GM12891 (cell line): Measurements from ENCODE around the gene SLC6A19.

ENCODE experiments used
- PAX5 ChIP-seq: IDR thresholded peaks from 2 replicates; pipeline ENCODE4 v1.6.1; 2011; ENCODE audit warnings: low read length, moderate library complexity, mild to moderate bottlenecking; ENCODE audit not compliant: insufficient read depth, severe bottlenecking
- POLR2A ChIP-seq: IDR thresholded peaks from 2 replicates; pipeline ENCODE4 v1.6.1; 2011; ENCODE audit warnings: low read depth, low read length, control low read depth
- POLR2AphosphoS5 ChIP-seq: IDR thresholded peaks from 2 replicates; pipeline ENCODE4 v1.6.1; 2011; ENCODE audit warnings: low read depth, low read length, control low read depth
- SPI1 ChIP-seq: IDR thresholded peaks from 2 replicates; pipeline ENCODE4 v1.6.1; 2011; ENCODE audit warnings: low read depth, low read length, control low read depth
- TAF1 ChIP-seq: IDR thresholded peaks from 2 replicates; pipeline ENCODE4 v1.6.1; 2011; ENCODE audit warnings: low read depth, low read length, control low read depth

DNA sequence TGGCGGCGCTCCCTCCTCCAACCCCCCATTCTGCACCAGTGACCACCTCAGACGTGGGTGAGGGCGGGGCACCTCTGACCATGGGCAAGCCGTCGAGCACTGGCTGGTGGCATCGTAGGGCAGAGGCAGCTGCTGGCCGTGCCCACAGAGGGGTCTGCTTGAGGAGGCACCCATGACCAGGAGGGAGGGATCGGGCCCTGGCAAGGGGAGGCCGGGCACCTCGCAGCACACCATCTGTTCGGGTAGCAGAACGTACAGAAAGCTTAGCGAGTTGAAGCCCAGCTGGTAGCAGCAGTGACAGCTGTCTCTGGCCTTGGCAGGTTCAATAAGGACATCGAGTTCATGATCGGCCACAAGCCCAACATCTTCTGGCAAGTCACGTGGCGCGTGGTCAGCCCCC lies 19.4 kb downstream of the SLC6A19 start:
- TF ChIP-seq SPI1, result no peak
- TF ChIP-seq TAF1, result no peak
- TF ChIP-seq POLR2A, result no peak
- no peak for TF ChIP-seq PAX5
- TF ChIP-seq POLR2AphosphoS5, result no peak
